ENCODE results near the gene DMWD. TPM values are rescaled to one million over a fixed set of nuclear protein-coding genes. Genes with fewer than 3 reads are reported as not detected.

The DMWD gene
- total and polyA plus RNA-seq, 4 experiments from 2014 or later = 6.9 to 52.6 (median 30.5) TPM

GRCh38 chr19:45778010-45778661, 14.5 kb downstream of the DMWD start:
- H3K4me1 ChIP-seq (ENCODE audit: insufficient read depth, low read length) = peaks cover 20% of the 10 kb centered on the region
- no peaks in the 10 kb centered on the region for H3K9me3 Mint-ChIP-seq
- peaks cover 4 to 14% of the 10 kb centered on the region in 2 donors for H3K27me3 Mint-ChIP-seq
- H3K27ac Mint-ChIP-seq = no peak overlapping the region
- DNase-seq = no peak
- peak overlapping the region in 1 of 8 donors; percentile 86 for H3K4me3 Mint-ChIP-seq
- peaks cover 7% of the 10 kb centered on the region in 2 donors for H3K36me3 Mint-ChIP-seq
- ChIA-PET CTCF (ENCODE audit: partially characterized antibody) (interaction anchor here (2.5 kb wide), 2 partner anchors 8 to 22 kb away, joined by 14 to 28 read pairs; partner anchors contain the start of gene SIX5), POLR2A (ENCODE audit: partially characterized antibody) (interaction anchor here (1.3 kb wide), 1 partner anchor 14 kb away, joined by 4 read pairs; no protein-coding TSS in a partner anchor)
- intact Hi-C loops (cut with micrococcal nuclease) = no loop called here
- no peak overlapping the region for H3K27ac ChIP-seq (ENCODE audit: low read depth, low read length)
- H3K4me3 ChIP-seq (ENCODE audit: low read length in 2 of 2) = no peak overlapping the region
- H3K9me3 ChIP-seq (ENCODE audit: control insufficient read depth in 1 of 2, low read length in 2 of 2) = no peaks in the 10 kb centered on the region
- H3K36me3 ChIP-seq (ENCODE audit: insufficient read depth, low read length) = no peaks in the 10 kb centered on the region
- H3K4me1 Mint-ChIP-seq = peaks cover 12 to 26% (median 18%) of the 10 kb centered on the region in 4 donors
- peaks cover 13% of the 10 kb centered on the region for H3K27me3 ChIP-seq (ENCODE audit: insufficient read depth, low read length)

GRCh38 chr19:45777395-45777961, 15.2 kb downstream of the DMWD start:
- ChIA-PET CTCF (ENCODE audit: partially characterized antibody) (interaction anchor here (1.1 kb wide), 1 partner anchor 22 kb away, joined by 4 read pairs; no protein-coding TSS in a partner anchor), POLR2A (ENCODE audit: partially characterized antibody) (no interaction called here)
- Mint-ChIP-seq H3K27me3 (peaks cover 4 to 14% of the 10 kb centered on the region in 2 donors), H3K4me1 (peaks cover 12 to 26% (median 18%) of the 10 kb centered on the region in 4 donors), H3K9me3 (no peaks in the 10 kb centered on the region), H3K4me3 (no peak overlapping the region), H3K36me3 (peaks cover 7% of the 10 kb centered on the region in 2 donors), H3K27ac (no peak overlapping the region)
- intact Hi-C loops (cut with micrococcal nuclease) = no loop called here
- Histone ChIP-seq H3K27ac (ENCODE audit: low read depth, low read length) (no peak overlapping the region), H3K27me3 (ENCODE audit: insufficient read depth, low read length) (peaks cover 13% of the 10 kb centered on the region), H3K9me3 (ENCODE audit: control insufficient read depth in 1 of 2, low read length in 2 of 2) (no peaks in the 10 kb centered on the region), H3K4me3 (ENCODE audit: low read length in 2 of 2) (no peak overlapping the region), H3K4me1 (ENCODE audit: insufficient read depth, low read length) (peaks cover 20% of the 10 kb centered on the region), H3K36me3 (ENCODE audit: insufficient read depth, low read length) (no peaks in the 10 kb centered on the region)
- DNase-seq = no peak

- Histone ChIP-seq H3K36me3 (ENCODE audit: insufficient read depth, low read length) (no peaks in the 10 kb centered on the region), H3K4me3 (ENCODE audit: low read length in 2 of 2) (no peak overlapping the region), H3K27ac (ENCODE audit: low read depth, low read length) (no peak overlapping the region), H3K27me3 (ENCODE audit: insufficient read depth, low read length) (peaks cover 6% of the 10 kb centered on the region), H3K9me3 (ENCODE audit: control insufficient read depth in 1 of 2, low read length in 2 of 2) (no peaks in the 10 kb centered on the region), H3K4me1 (ENCODE audit: insufficient read depth, low read length) (peaks cover 26% of the 10 kb centered on the region)
- no peak overlapping the region for H3K27ac Mint-ChIP-seq
- CTCF ChIA-PET (ENCODE audit: partially characterized antibody) = no interaction called here
- peaks cover 0 to 3% (median 0%) of the 10 kb centered on the region in 8 donors for H3K9me3 Mint-ChIP-seq
- intact Hi-C loops (cut with micrococcal nuclease) = loop anchor here (5.0 kb wide), 1 partner anchor 243 kb away; no protein-coding TSS in a partner anchor
- H3K4me1 Mint-ChIP-seq = peaks cover 9 to 35% (median 14%) of the 10 kb centered on the region in 4 donors
- peaks cover 2 to 15% of the 10 kb centered on the region in 2 donors for H3K27me3 Mint-ChIP-seq
- H3K36me3 Mint-ChIP-seq = peaks cover 7 to 9% of the 10 kb centered on the region in 2 donors
- no peak for DNase-seq
- POLR2A ChIA-PET (ENCODE audit: partially characterized antibody) = no interaction called here
- no peak overlapping the region for H3K4me3 Mint-ChIP-seq
Observed at GRCh38 chr19:45774765-45775164, 17.9 kb downstream of the DMWD start.

- H3K36me3 Mint-ChIP-seq = peaks cover 0 to 4% of the 10 kb centered on the region in 2 donors
- CTCF ChIA-PET (ENCODE audit: partially characterized antibody) = interaction anchor here (1.0 to 2.5 kb wide), 3 partner anchors 26 to 86 kb away, joined by 3 to 30 read pairs (median 4); no protein-coding TSS in a partner anchor
- Histone ChIP-seq H3K36me3 (ENCODE audit: insufficient read depth, low read length) (no peaks in the 10 kb centered on the region), H3K27me3 (ENCODE audit: insufficient read depth, low read length) (no peaks in the 10 kb centered on the region), H3K4me3 (ENCODE audit: low read length in 2 of 2) (no peak overlapping the region), H3K27ac (ENCODE audit: low read depth, low read length) (no peak overlapping the region), H3K4me1 (ENCODE audit: insufficient read depth, low read length) (peaks cover 17% of the 10 kb centered on the region), H3K9me3 (ENCODE audit: control insufficient read depth in 1 of 2, low read length in 2 of 2) (no peaks in the 10 kb centered on the region)
- intact Hi-C loops (cut with micrococcal nuclease) = loop anchor here (5.0 kb wide), 1 partner anchor 244 kb away; no protein-coding TSS in a partner anchor
- POLR2A ChIA-PET (ENCODE audit: partially characterized antibody) = interaction anchor here (0.8 to 6.9 kb wide), 4 partner anchors 14 to 41 kb away, joined by 3 to 84 read pairs (median 6); partner anchors contain the start of gene DMWD
- DNase-seq = no peak
- H3K4me3 Mint-ChIP-seq = no peak overlapping the region
- peaks cover 0 to 3% (median 0%) of the 10 kb centered on the region in 8 donors for H3K9me3 Mint-ChIP-seq
- peaks cover 1 to 31% (median 5%) of the 10 kb centered on the region in 4 donors for H3K4me1 Mint-ChIP-seq
- H3K27ac Mint-ChIP-seq = peak overlapping the region in 1 of 7 donors; percentile 29
- H3K27me3 Mint-ChIP-seq = peaks cover 1 to 6% of the 10 kb centered on the region in 2 donors
Observed at GRCh38 chr19:45773384-45773783, 19.3 kb downstream of the DMWD start.

GRCh38 chr19:45772912-45773311, 19.7 kb downstream of the DMWD start:
- H3K27ac ChIP-seq (ENCODE audit: low read depth, low read length) = no peak overlapping the region
- no peaks in the 10 kb centered on the region for H3K27me3 ChIP-seq (ENCODE audit: insufficient read depth, low read length)
- peaks cover 1 to 30% (median 5%) of the 10 kb centered on the region in 4 donors for H3K4me1 Mint-ChIP-seq
- peaks cover 0 to 4% of the 10 kb centered on the region in 2 donors for H3K36me3 Mint-ChIP-seq
- no peak overlapping the region for H3K4me3 ChIP-seq (ENCODE audit: low read length in 2 of 2)
- no peak overlapping the region for H3K27ac Mint-ChIP-seq
- intact Hi-C loops (cut with micrococcal nuclease) = loop anchor here (5.0 kb wide), 1 partner anchor 244 kb away; no protein-coding TSS in a partner anchor
- CTCF ChIA-PET (ENCODE audit: partially characterized antibody) = interaction anchor here (1.0 to 2.5 kb wide), 4 partner anchors 19 to 86 kb away, joined by 3 to 30 read pairs (median 4); no protein-coding TSS in a partner anchor
- H3K36me3 ChIP-seq (ENCODE audit: insufficient read depth, low read length) = no peaks in the 10 kb centered on the region
- peaks cover 0 to 3% (median 0%) of the 10 kb centered on the region in 8 donors for H3K9me3 Mint-ChIP-seq
- H3K9me3 ChIP-seq (ENCODE audit: control insufficient read depth in 1 of 2, low read length in 2 of 2) = no peaks in the 10 kb centered on the region
- H3K27me3 Mint-ChIP-seq = peaks cover 1 to 6% of the 10 kb centered on the region in 2 donors
- H3K4me3 Mint-ChIP-seq = no peak overlapping the region
- peaks cover 19% of the 10 kb centered on the region for H3K4me1 ChIP-seq (ENCODE audit: insufficient read depth, low read length)
- DNase-seq = no peak
- POLR2A ChIA-PET (ENCODE audit: partially characterized antibody) = interaction anchor here (0.8 to 6.9 kb wide), 4 partner anchors 15 to 41 kb away, joined by 3 to 84 read pairs (median 6); partner anchors contain the start of gene DMWD

GRCh38 chr19:45772130-45772840, 20.4 kb downstream of the DMWD start:
- H3K4me3 ChIP-seq (ENCODE audit: low read length in 2 of 2) = no peak overlapping the region
- H3K36me3 ChIP-seq (ENCODE audit: insufficient read depth, low read length) = no peaks in the 10 kb centered on the region
- H3K27ac Mint-ChIP-seq = peak overlapping the region in 2 of 7 donors; percentile 1 to 84
- H3K36me3 Mint-ChIP-seq = peaks cover 0 to 4% of the 10 kb centered on the region in 2 donors
- peaks cover 1 to 6% of the 10 kb centered on the region in 2 donors for H3K27me3 Mint-ChIP-seq
- ChIA-PET CTCF (ENCODE audit: partially characterized antibody) (interaction anchor here (1.3 to 2.5 kb wide), 2 partner anchors 19 to 27 kb away, joined by 3 to 30 read pairs; no protein-coding TSS in a partner anchor), POLR2A (ENCODE audit: partially characterized antibody) (interaction anchor here (0.8 to 6.9 kb wide), 5 partner anchors 10 to 42 kb away, joined by 3 to 84 read pairs (median 4); partner anchors contain the start of genes DMPK and DMWD)
- intact Hi-C loops (cut with micrococcal nuclease) = loop anchor here (5.0 kb wide), 1 partner anchor 245 kb away; no protein-coding TSS in a partner anchor
- H3K4me3 Mint-ChIP-seq = peak overlapping the region in 5 of 8 donors; percentile 9 to 43 (median 24)
- H3K9me3 Mint-ChIP-seq = peaks cover 0 to 3% (median 0%) of the 10 kb centered on the region in 8 donors
- peaks cover 1 to 30% (median 5%) of the 10 kb centered on the region in 4 donors for H3K4me1 Mint-ChIP-seq
- no peak overlapping the region for H3K27ac ChIP-seq (ENCODE audit: low read depth, low read length)
- DNase-seq = no peak
- H3K9me3 ChIP-seq (ENCODE audit: control insufficient read depth in 1 of 2, low read length in 2 of 2) = no peaks in the 10 kb centered on the region
- H3K27me3 ChIP-seq (ENCODE audit: insufficient read depth, low read length) = no peaks in the 10 kb centered on the region
- H3K4me1 ChIP-seq (ENCODE audit: insufficient read depth, low read length) = peaks cover 22% of the 10 kb centered on the region

Measured in CD4-positive, alpha-beta memory T cell (primary cell).